ENCODE measurements around the gene MARVELD2. TPM values are rescaled to one million over a fixed set of nuclear protein-coding genes. Genes with fewer than 3 reads are reported as not detected.
"Not testable (repeated sequence)": the region's sequence is repeated elsewhere in the genome, so short reads cannot be mapped to it uniquely, and the experiment has no call there.

The MARVELD2 gene
- total RNA-seq, 2 experiments from 2014 or later: 0.18 to 0.26 TPM

GRCh38 chr5:69462170-69462569 is 47.3 kb downstream of the MARVELD2 start:
- DNase-seq (no peak), ATAC-seq (no peak)
- Mint-ChIP-seq H3K27ac (no peak overlapping the region), H3K9me3 (ENCODE audit: low read depth) (no peaks in the 10 kb centered on the region), H3K4me3 (no peak overlapping the region), H3K4me1 (no peaks in the 10 kb centered on the region), H3K36me3 (no peaks in the 10 kb centered on the region), H3K27me3 (peaks cover 3% of the 10 kb centered on the region)
- CTCF ChIA-PET: no interaction called here

- H3K4me1 Mint-ChIP-seq; H3K36me3 Mint-ChIP-seq; H3K27ac Mint-ChIP-seq; DNase-seq; H3K27me3 Mint-ChIP-seq; H3K9me3 Mint-ChIP-seq (ENCODE audit: low read depth); H3K4me3 Mint-ChIP-seq; ATAC-seq: not testable (repeated sequence)
- CTCF ChIA-PET: interaction anchor here (0.8 to 1.1 kb wide), 2 partner anchors 14 to 421 kb away, joined by 3 read pairs; no protein-coding TSS in a partner anchor
These were observed 51.5 kb downstream of the MARVELD2 start for GRCh38 chr5:69466375-69466774.

GRCh38 chr5:69467442-69468225 is 52.7 kb downstream of the MARVELD2 start:
- no peak overlapping the region for H3K4me3 Mint-ChIP-seq
- ATAC-seq: no peak
- no peak for DNase-seq
- no peaks in the 10 kb centered on the region for H3K27me3 Mint-ChIP-seq
- CTCF ChIA-PET: interaction anchor here (1.0 to 1.1 kb wide), 2 partner anchors 14 to 15 kb away, joined by 3 read pairs; no protein-coding TSS in a partner anchor
- no peaks in the 10 kb centered on the region for H3K36me3 Mint-ChIP-seq
- no peaks in the 10 kb centered on the region for H3K9me3 Mint-ChIP-seq (ENCODE audit: low read depth)
- H3K4me1 Mint-ChIP-seq: no peaks in the 10 kb centered on the region
- H3K27ac Mint-ChIP-seq: no peak overlapping the region

- Mint-ChIP-seq H3K9me3 (ENCODE audit: low read depth) (no peaks in the 10 kb centered on the region), H3K36me3 (no peaks in the 10 kb centered on the region), H3K27me3 (no peaks in the 10 kb centered on the region), H3K4me1 (no peaks in the 10 kb centered on the region), H3K4me3 (no peak overlapping the region), H3K27ac (no peak overlapping the region)
- ATAC-seq (no peak), DNase-seq (no peak)
- CTCF ChIA-PET: interaction anchor here (0.6 kb wide), 1 partner anchor 21 kb away, joined by 3 read pairs; no protein-coding TSS in a partner anchor
These were observed 53.7 kb downstream of the MARVELD2 start for GRCh38 chr5:69468631-69469030.

- H3K27me3 Mint-ChIP-seq; H3K9me3 Mint-ChIP-seq (ENCODE audit: low read depth); H3K27ac Mint-ChIP-seq; CTCF ChIA-PET; H3K4me3 Mint-ChIP-seq; H3K4me1 Mint-ChIP-seq; H3K36me3 Mint-ChIP-seq; DNase-seq; ATAC-seq: not testable (repeated sequence)
These were observed 56.6 kb downstream of the MARVELD2 start for GRCh38 chr5:69471516-69471915.

GRCh38 chr5:69472535-69473143 is 57.7 kb downstream of the MARVELD2 start:
- CTCF ChIA-PET; H3K27me3 Mint-ChIP-seq; H3K27ac Mint-ChIP-seq; H3K9me3 Mint-ChIP-seq (ENCODE audit: low read depth); ATAC-seq; H3K4me3 Mint-ChIP-seq; H3K36me3 Mint-ChIP-seq; DNase-seq; H3K4me1 Mint-ChIP-seq: not testable (repeated sequence)

- CTCF ChIA-PET: no interaction called here
- no peak overlapping the region for H3K4me3 Mint-ChIP-seq
- peaks cover 2% of the 10 kb centered on the region for H3K27me3 Mint-ChIP-seq
- no peak for ATAC-seq
- no peak overlapping the region for H3K27ac Mint-ChIP-seq
- no peaks in the 10 kb centered on the region for H3K9me3 Mint-ChIP-seq (ENCODE audit: low read depth)
- no peaks in the 10 kb centered on the region for H3K4me1 Mint-ChIP-seq
- no peaks in the 10 kb centered on the region for H3K36me3 Mint-ChIP-seq
- DNase-seq: no peak
These were observed 62.3 kb downstream of the MARVELD2 start for GRCh38 chr5:69477170-69477569.

GRCh38 chr5:69478296-69478695 is 63.4 kb downstream of the MARVELD2 start:
- H3K9me3 Mint-ChIP-seq (ENCODE audit: low read depth); H3K4me1 Mint-ChIP-seq; H3K27me3 Mint-ChIP-seq; ATAC-seq; H3K36me3 Mint-ChIP-seq; H3K4me3 Mint-ChIP-seq; CTCF ChIA-PET; DNase-seq; H3K27ac Mint-ChIP-seq: not testable (repeated sequence)

GRCh38 chr5:69484891-69485290 is 70.0 kb downstream of the MARVELD2 start:
- no peaks in the 10 kb centered on the region for H3K9me3 Mint-ChIP-seq (ENCODE audit: low read depth)
- H3K4me1 Mint-ChIP-seq: no peaks in the 10 kb centered on the region
- no peak overlapping the region for H3K27ac Mint-ChIP-seq
- DNase-seq (no peak), ATAC-seq (no peak)
- peaks cover 29% of the 10 kb centered on the region for H3K27me3 Mint-ChIP-seq
- no peaks in the 10 kb centered on the region for H3K36me3 Mint-ChIP-seq
- CTCF ChIA-PET: no interaction called here
- no peak overlapping the region for H3K4me3 Mint-ChIP-seq

- H3K27ac Mint-ChIP-seq: no peak overlapping the region
- peaks cover 34% of the 10 kb centered on the region for H3K27me3 Mint-ChIP-seq
- H3K4me1 Mint-ChIP-seq: no peaks in the 10 kb centered on the region
- H3K4me3 Mint-ChIP-seq: no peak overlapping the region
- CTCF ChIA-PET: no interaction called here
- ATAC-seq: no peak
- no peak for DNase-seq
- no peaks in the 10 kb centered on the region for H3K36me3 Mint-ChIP-seq
- H3K9me3 Mint-ChIP-seq (ENCODE audit: low read depth): no peaks in the 10 kb centered on the region
These were observed 70.6 kb downstream of the MARVELD2 start for GRCh38 chr5:69485471-69485870.

- Mint-ChIP-seq H3K4me3 (no peak overlapping the region), H3K9me3 (ENCODE audit: low read depth) (no peaks in the 10 kb centered on the region), H3K4me1 (peaks cover 11% of the 10 kb centered on the region), H3K27me3 (peaks cover 64% of the 10 kb centered on the region), H3K27ac (no peak overlapping the region), H3K36me3 (no peaks in the 10 kb centered on the region)
- DNase-seq (no peak), ATAC-seq (no peak)
- CTCF ChIA-PET: no interaction called here
These were observed 74.3 kb downstream of the MARVELD2 start for GRCh38 chr5:69489246-69489645.

GRCh38 chr5:69491027-69491426 is 76.1 kb downstream of the MARVELD2 start:
- H3K36me3 Mint-ChIP-seq: no peaks in the 10 kb centered on the region
- no peak overlapping the region for H3K27ac Mint-ChIP-seq
- DNase-seq: no peak
- peaks cover 11% of the 10 kb centered on the region for H3K4me1 Mint-ChIP-seq
- no peak for ATAC-seq
- H3K27me3 Mint-ChIP-seq: peaks cover 72% of the 10 kb centered on the region
- no peak overlapping the region for H3K4me3 Mint-ChIP-seq
- H3K9me3 Mint-ChIP-seq (ENCODE audit: low read depth): no peaks in the 10 kb centered on the region
- CTCF ChIA-PET: no interaction called here

GRCh38 chr5:69491838-69492390 is 77.0 kb downstream of the MARVELD2 start:
- peaks cover 69% of the 10 kb centered on the region for H3K27me3 Mint-ChIP-seq
- peaks cover 11% of the 10 kb centered on the region for H3K4me1 Mint-ChIP-seq
- ATAC-seq (no peak), DNase-seq (no peak)
- CTCF ChIA-PET: no interaction called here
- no peaks in the 10 kb centered on the region for H3K9me3 Mint-ChIP-seq (ENCODE audit: low read depth)
- no peak overlapping the region for H3K27ac Mint-ChIP-seq
- peak overlapping the region; percentile 55 for H3K4me3 Mint-ChIP-seq
- no peaks in the 10 kb centered on the region for H3K36me3 Mint-ChIP-seq

- ATAC-seq (peak; percentile 50), DNase-seq (no peak)
- CTCF ChIA-PET: no interaction called here
- Mint-ChIP-seq H3K9me3 (ENCODE audit: low read depth) (no peaks in the 10 kb centered on the region), H3K4me3 (peak within 1 kb of the TSS; percentile 55), H3K4me1 (peaks cover 11% of the 10 kb centered on the region), H3K36me3 (no peaks in the 10 kb centered on the region), H3K27me3 (peaks cover 72% of the 10 kb centered on the region), H3K27ac (no peak within 1 kb of the TSS)
These were observed 77.5 kb downstream of the MARVELD2 start, which contains the start of gene OCLN for GRCh38 chr5:69492391-69492922. OCLN (plus strand) TSS chr5:69492790; CDS start chr5:69504245, 11,455 bp downstream.
